GM23338 (cell line): ENCODE results near the gene DPH1. TPM values are rescaled to one million over a fixed set of nuclear protein-coding genes. Genes with fewer than 3 reads are reported as not detected.

Source experiments
- ATAC-seq: fragments of 200-7000 bp; cut with Tn5 transposase; 3 replicates; pipeline ENCODE4 v1.9.1; 2020
- DNase-seq: peaks from one replicate; pipeline ENCODE4 v3.0.0-alpha.2; 2015; ENCODE audit warnings: low spot score
- H2AFZ ChIP-seq: fragments of 200-600 bp; sonication (generic); 2 replicates; pipeline ENCODE4 v1.8.0; 2016; ENCODE audit warnings: antibody characterized with exemption, mild to moderate bottlenecking, moderate library complexity
- H3F3A ChIP-seq: fragments of 200-600 bp; sonication (generic); replicated peaks from 2 replicates; pipeline ENCODE4 v1.8.0; 2017; ENCODE audit warnings: antibody characterized with exemption, mixed run types, low read depth
- H3K27ac ChIP-seq: fragments of 200-600 bp; sonication (generic); 2 replicates; pipeline ENCODE4 v1.6.1; 2016; ENCODE audit warnings: low read depth
- H3K27me3 ChIP-seq: fragments of 200-600 bp; sonication (generic); 2 replicates; pipeline ENCODE4 v1.8.0; 2016; ENCODE audit warnings: mild to moderate bottlenecking, mixed run types, moderate library complexity; ENCODE audit not compliant: insufficient read depth
- H3K36me3 ChIP-seq: fragments of 200-600 bp; sonication (generic); 2 replicates; pipeline ENCODE4 v1.8.0; 2016; ENCODE audit warnings: mild to moderate bottlenecking; ENCODE audit not compliant: insufficient read depth
- H3K4me1 ChIP-seq: fragments of 200-600 bp; sonication (generic); 2 replicates; pipeline ENCODE4 v1.8.0; 2016; ENCODE audit warnings: mild to moderate bottlenecking, moderate library complexity; ENCODE audit not compliant: insufficient read depth
- H3K4me2 ChIP-seq: fragments of 200-600 bp; sonication (generic); 2 replicates; pipeline ENCODE4 v1.7.1; 2017; ENCODE audit warnings: mixed run types
- H3K4me3 ChIP-seq: fragments of 200-600 bp; sonication (generic); 2 replicates; pipeline ENCODE4 v1.6.1; 2016; ENCODE audit warnings: mixed run types
- H3K79me2 ChIP-seq: fragments of 200-600 bp; sonication (generic); replicated peaks from 2 replicates; pipeline ENCODE4 v1.8.0; 2017; ENCODE audit warnings: mild to moderate bottlenecking; ENCODE audit not compliant: insufficient read depth
- H3K9me2 ChIP-seq: fragments of 200-600 bp; sonication (generic); 2 replicates; pipeline ENCODE4 v1.8.0; 2017; ENCODE audit not compliant: insufficient read depth
- H4K20me1 ChIP-seq: fragments of 200-600 bp; sonication (generic); replicated peaks from 2 replicates; pipeline ENCODE4 v1.8.0; 2017; ENCODE audit warnings: mild to moderate bottlenecking; ENCODE audit not compliant: insufficient read depth
- H3K27ac Mint-ChIP-seq: 2 replicates; pipeline ENCODE4 v1.8.0; 2020; ENCODE audit warnings: inconsistent platforms, mild to moderate bottlenecking, moderate library complexity, mixed read lengths
- H3K27me3 Mint-ChIP-seq: 3 replicates; pipeline ENCODE4 v1.8.0; 2022; ENCODE audit warnings: low read depth, mild to moderate bottlenecking, moderate library complexity, mixed read lengths, inconsistent platforms; ENCODE audit not compliant: insufficient read depth, poor library complexity
- H3K36me3 Mint-ChIP-seq: 3 replicates; pipeline ENCODE4 v1.8.0; 2021; ENCODE audit warnings: low read depth, mild to moderate bottlenecking, inconsistent platforms, moderate library complexity, mixed read lengths
- H3K4me1 Mint-ChIP-seq: 3 replicates; pipeline ENCODE4 v1.8.0; 2020; ENCODE audit warnings: mild to moderate bottlenecking, inconsistent platforms, mixed read lengths
- H3K4me3 Mint-ChIP-seq: 3 replicates; pipeline ENCODE4 v1.8.0; 2021; ENCODE audit warnings: moderate library complexity, mild to moderate bottlenecking, inconsistent platforms, mixed read lengths
- H3K9me3 Mint-ChIP-seq: 3 replicates; pipeline ENCODE4 v1.8.0; 2020; ENCODE audit warnings: moderate library complexity, mild to moderate bottlenecking, inconsistent platforms, mixed read lengths
- CREB1 ChIP-seq: fragments of 250-450 bp; sonication (Bioruptor Pico); IDR thresholded peaks from 2 replicates; pipeline ENCODE4 v1.5.0; 2020; ENCODE audit warnings: low read depth, mild to moderate bottlenecking, moderate library complexity
- CTCF ChIP-seq, 2 experiments: fragments of 200-600 bp in 1 of 2; sonication (generic) in 1 of 2; conservative IDR thresholded peaks; 2 replicates each; pipeline versions ENCODE4 v1.5.1 to v1.6.1; 2016 to 2017; ENCODE audit warnings: antibody characterized with exemption in 2 of 2, low read depth in 2 of 2, mild to moderate bottlenecking in 2 of 2, moderate library complexity in 1 of 2
- ETS1 ChIP-seq: IDR thresholded peaks from 2 replicates; pipeline ENCODE4 v1.6.1; 2016; ENCODE audit warnings: antibody characterized with exemption
- EZH2 ChIP-seq: fragments of 200-600 bp; sonication (generic); IDR thresholded peaks from one replicate; pipeline ENCODE4 v1.8.0; 2017; ENCODE audit warnings: antibody characterized with exemption, mild to moderate bottlenecking, low read depth; ENCODE audit not compliant: unreplicated experiment
- EZH2phosphoT487 ChIP-seq: fragments of 200-600 bp; sonication (generic); IDR thresholded peaks from one replicate; pipeline ENCODE4 v1.8.1; 2018; ENCODE audit warnings: antibody characterized with exemption; ENCODE audit not compliant: unreplicated experiment
- JUNB ChIP-seq: IDR thresholded peaks from one replicate; pipeline ENCODE4 v1.6.1; 2016; ENCODE audit warnings: antibody characterized with exemption; ENCODE audit not compliant: unreplicated experiment
- NANOG ChIP-seq: IDR thresholded peaks from 2 replicates; pipeline ENCODE4 v1.6.1; 2016; ENCODE audit warnings: antibody characterized with exemption, borderline replicate concordance
- POLR2AphosphoS5 ChIP-seq: IDR thresholded peaks from 2 replicates; pipeline ENCODE4 v1.6.1; 2016; ENCODE audit warnings: antibody characterized with exemption, low read depth
- REST ChIP-seq: IDR thresholded peaks from one replicate; pipeline ENCODE4 v1.6.1; 2018; ENCODE audit warnings: antibody characterized with exemption; ENCODE audit not compliant: unreplicated experiment
- STAT1 ChIP-seq: IDR thresholded peaks from one replicate; pipeline ENCODE4 v1.6.1; 2016; ENCODE audit warnings: antibody characterized with exemption; ENCODE audit not compliant: unreplicated experiment
- ZNF114 ChIP-seq: fragments of 250-450 bp; sonication (Bioruptor Pico); IDR thresholded peaks from 2 replicates; pipeline ENCODE4 v1.5.0; 2020; ENCODE audit warnings: mild to moderate bottlenecking, moderate library complexity
- ZNF331 ChIP-seq: fragments of 250-450 bp; sonication (Bioruptor Pico); IDR thresholded peaks from 2 replicates; pipeline ENCODE4 v1.5.0; 2020; ENCODE audit warnings: low read depth, mild to moderate bottlenecking, moderate library complexity
- ZNF462 ChIP-seq: fragments of 250-450 bp; sonication (Bioruptor Pico); IDR thresholded peaks from 2 replicates; pipeline ENCODE4 v1.5.0; 2020; ENCODE audit warnings: mild to moderate bottlenecking, moderate library complexity
- polyA plus RNA-seq: library from polyadenylated mRNA; unstranded; fragments of >200 nt; fragmentation: Nextera tagmentation; extraction: Ambion mirVana; gene quantifications from 2 replicates; pipeline ENCODE4 v1.2.1, GENCODE V29; 2016
- total RNA-seq: library from RNA; depleted of rRNA; stranded (reverse); fragments of >200 nt; shearing (Covaris generic); gene quantifications from 2 replicates; pipeline ENCODE4 v1.2.3, GENCODE V29; 2014

Gene DPH1
- total and polyA plus RNA-seq, 2 experiments from 2014 or later: 11.8 to 28.2 TPM

GRCh38 chr17:2019723-2020122, 10.2 kb upstream of the DPH1 start:
- no peaks in the 10 kb centered on the region for H3K36me3 Mint-ChIP-seq
- Histone ChIP-seq H3K79me2 (no peaks in the 10 kb centered on the region), H3K27me3 (peaks cover 59% of the 10 kb centered on the region), H3K4me3 (no peak overlapping the region), H2AFZ (no peak overlapping the region), H3K4me2 (no peak overlapping the region), H4K20me1 (no peaks in the 10 kb centered on the region), H3F3A (no peaks in the 10 kb centered on the region), H3K27ac (no peak overlapping the region), H3K9me2 (no peaks in the 10 kb centered on the region), H3K36me3 (no peaks in the 10 kb centered on the region), H3K4me1 (peaks cover 4% of the 10 kb centered on the region; the same call in 1 of the 2 replicates)
- H3K9me3 Mint-ChIP-seq: no peaks in the 10 kb centered on the region
- peaks cover 64% of the 10 kb centered on the region for H3K27me3 Mint-ChIP-seq
- H3K4me1 Mint-ChIP-seq: peaks cover 3% of the 10 kb centered on the region; the same call in 2 of the 3 replicates
- no peak for DNase-seq
- no peak for ATAC-seq
- TF ChIP-seq JUNB (no peak), EZH2 (no peak), NANOG (no peak), EZH2phosphoT487 (no peak), STAT1 (no peak), REST (no peak), ZNF331 (no peak), CTCF (conservative IDR thresholded peaks at IDR 0.05; ENCODE audit: low read depth in 2 of 2) (no peak), ZNF114 (CRISPR knock-in tag) (no peak), ZNF462 (CRISPR knock-in tag) (no peak), POLR2AphosphoS5 (no peak), ETS1 (no peak), CREB1 (CRISPR knock-in tag) (no peak)
- no peak overlapping the region for H3K4me3 Mint-ChIP-seq
- no peak overlapping the region for H3K27ac Mint-ChIP-seq
